Stimulated activated CD8-positive, alpha-beta memory T cell treated with anti-CD3 and anti-CD28 coated beads, Interleukin-15, amount 100 ng/mL, for 1 hour (primary cell): ENCODE data around the gene SMYD2.

Experiments
- DNase-seq: peaks from one replicate; pipeline ENCODE4 v3.0.0-alpha.2; 2020; ENCODE audit warnings: low read depth

Gene SMYD2

DNA sequence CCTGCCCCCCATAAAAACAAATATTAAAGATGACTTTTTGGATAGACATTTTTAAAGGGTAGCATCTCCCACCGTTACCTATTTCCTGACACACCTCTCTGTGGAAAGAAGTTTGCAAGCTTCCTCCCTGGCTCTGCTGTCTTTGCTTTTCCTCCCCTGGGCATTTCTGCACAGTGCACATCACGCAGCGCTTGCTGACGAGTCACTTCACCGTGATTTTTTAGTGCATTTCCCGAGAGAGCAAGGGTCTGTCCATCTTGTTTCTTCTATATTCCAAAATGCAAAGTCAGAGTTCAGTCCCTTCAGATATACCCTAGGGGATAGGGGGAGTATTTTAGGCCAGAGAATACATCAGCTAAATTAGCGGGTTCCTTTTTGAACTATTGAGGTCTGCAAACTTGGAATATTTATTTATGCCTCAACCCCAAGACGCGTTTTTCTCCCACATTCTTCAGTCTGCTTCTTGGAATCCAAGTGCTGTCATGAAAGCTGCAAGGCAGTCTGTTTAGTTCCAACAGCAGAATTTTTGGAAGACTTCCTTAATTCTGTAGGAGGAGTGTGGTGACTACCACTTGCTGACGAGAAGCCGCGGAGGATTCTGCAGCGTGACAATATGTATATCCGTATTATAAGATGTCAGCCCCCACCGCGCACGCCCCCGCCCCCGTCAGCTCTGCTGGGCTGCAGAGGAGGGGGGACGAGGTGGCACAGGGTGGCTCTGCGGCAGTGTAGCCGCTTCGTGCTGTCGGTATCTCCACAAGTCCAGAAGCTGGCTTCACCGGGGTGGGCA is 22.4 kb downstream of the SMYD2 start:
- DNase-seq = no peak

DNA sequence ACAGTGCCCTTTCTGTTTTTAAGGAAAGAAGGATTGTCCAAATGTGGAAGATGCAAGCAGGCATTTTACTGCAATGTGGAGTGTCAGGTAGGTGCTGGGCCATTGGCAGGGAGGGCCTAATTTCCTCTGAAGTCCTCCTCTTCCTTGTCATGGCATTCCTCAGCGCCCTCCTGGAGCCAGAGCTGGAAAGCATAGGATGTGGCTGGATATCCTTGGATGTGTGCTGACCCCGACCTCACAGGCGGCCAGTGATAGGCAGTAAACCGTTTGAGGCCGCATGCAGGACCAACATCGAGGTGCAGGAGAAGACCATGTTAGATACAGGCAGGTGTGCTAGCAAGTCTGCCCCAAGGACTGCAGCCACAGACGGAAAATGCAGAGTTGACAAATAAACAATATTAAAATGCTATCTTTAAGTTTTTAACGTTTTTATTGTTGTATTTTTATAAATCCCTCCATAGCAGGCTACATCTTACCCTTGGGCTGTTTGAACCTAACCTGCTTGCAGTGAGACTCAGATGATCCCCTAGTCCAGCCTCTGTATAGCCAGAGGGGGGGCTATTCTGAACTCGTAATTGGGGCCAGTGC is 24.3 kb downstream of the SMYD2 start:
- no peak for DNase-seq

DNA sequence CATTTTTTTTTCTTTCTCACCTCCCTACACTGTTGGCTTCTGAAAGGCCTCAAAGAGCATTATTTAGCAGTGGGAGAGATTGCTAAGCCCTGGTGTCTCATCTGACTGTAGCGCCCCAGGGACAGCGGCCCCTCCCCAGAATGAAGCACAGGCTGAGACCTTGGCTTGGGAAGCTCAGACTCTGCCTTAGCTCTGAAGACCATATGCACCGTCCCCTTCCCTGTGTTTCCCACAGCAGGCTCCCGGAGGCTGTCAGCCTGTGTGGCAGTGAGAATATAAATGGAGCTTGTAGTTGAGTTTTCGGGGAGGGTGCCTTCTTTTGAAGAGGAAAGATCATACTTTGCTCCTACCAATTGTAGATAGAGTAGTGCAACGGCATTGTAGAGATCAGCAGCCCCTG is 25.3 kb downstream of the SMYD2 start:
- DNase-seq = no peak

DNA sequence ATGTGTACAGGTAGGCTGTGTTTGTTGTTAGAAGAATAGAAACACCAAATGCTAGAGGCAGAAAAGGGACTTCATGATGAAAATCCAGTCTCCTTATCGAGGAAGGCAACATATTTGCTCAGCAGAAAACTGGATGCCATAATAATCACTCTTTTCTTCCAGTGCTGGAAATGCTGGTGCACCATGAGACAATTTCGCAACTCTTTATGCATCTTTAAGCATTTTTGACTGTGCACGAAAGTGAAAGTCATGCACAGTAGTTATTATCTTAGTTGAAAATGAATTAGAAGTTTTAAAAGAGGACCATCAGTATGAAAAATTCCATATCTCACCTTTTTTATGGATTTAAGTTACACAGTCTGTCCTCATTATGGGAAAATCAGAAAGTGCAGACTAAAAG is 29.1 kb downstream of the SMYD2 start:
- DNase-seq = no peak

DNA sequence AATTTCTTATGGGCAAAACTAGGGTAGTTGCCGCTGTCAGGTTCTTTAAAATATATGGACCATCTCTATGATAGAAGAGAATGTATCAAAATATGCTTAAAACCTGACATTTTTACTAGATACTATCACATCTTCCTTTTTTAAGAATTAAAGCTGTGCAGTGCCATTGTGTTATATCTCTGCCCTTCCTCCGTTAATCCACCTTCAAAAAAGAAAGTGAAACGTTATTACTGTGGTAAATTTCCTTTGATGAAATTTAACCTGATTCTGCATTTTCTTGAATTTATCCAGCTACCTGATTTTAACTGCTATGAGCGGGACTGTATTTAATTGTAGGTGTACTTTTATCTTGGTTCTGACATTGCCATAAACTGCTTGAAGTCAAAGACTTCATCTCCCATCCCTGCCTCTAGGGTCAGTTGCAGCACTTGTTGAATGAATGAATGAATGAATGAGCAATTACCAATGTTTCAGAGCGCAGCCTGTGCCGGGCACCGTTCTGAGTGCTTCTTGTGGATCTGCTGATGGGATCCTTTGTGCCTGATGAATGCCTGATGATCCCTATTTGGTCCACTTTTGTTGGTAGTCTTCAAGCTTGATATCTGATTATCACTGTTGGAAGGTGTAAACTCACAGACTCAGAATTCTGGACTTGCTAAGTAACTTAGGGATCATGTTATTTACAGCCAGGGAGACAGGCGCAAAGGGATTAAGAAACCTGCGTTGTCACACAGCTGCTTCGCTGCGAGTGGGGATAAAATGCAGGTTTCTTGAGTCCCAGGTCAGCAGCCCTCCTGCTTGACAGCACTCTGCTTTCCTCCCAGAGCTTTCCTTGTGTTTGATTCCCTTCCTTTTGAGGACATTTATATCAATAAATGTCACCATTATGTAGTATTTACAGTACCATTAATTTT is 30.1 kb downstream of the SMYD2 start:
- DNase-seq = no peak

DNA sequence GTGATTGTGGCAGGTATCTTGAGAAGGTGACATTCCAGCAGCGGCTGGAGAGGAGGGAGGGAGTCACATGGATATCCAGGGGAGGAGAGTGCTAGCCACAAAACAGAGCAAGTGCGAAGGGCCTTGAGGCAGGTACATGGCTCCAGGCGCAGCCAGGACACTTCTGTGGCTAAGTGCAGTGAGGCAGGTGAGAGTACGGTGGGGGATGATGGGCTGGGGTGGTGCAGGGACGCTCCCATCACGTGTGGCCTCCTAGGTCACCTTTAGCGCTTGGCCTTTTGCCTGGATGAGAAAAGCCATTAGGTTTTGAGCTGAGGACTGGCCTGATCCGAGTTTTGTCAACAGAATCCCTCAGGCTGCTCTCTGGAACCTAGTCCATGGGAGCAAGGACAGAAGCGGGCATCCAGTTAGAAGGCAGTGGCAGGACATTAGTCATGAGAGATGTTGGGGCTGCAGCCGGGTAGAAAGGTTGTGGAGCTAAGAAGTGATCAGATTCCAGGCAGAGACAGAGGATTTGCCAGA is 31.6 kb downstream of the SMYD2 start:
- no peak for DNase-seq

DNA sequence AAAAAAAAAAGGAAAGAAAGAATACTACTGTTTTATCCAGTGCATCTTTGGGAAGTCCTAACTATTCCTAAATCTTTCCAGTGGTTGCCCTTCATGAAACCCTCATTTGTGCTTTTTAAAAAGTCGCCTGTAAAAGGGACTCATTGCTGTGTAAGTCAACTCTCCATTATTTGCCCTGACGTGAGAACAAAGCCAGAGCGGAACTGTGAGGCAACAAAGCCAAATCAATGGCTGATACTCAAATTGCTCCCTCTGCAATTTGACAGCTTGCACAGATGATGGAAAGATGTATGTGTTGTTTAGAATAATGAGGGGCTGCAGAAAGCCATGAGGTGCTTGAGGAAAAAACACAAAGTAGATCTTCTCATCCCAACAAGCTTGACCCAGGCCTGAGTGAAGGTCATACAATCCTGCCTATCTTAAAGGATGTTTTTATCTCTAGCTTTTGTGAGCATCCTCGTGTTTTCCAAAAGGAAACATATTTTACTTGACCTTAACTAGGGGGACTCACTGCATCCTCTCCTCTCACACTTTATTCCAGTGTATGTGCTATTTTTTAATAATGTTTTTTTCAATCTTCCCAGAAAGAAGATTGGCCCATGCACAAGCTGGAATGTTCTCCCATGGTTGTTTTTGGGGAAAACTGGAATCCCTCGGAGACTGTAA is 33.4 kb downstream of the SMYD2 start:
- no peak for DNase-seq

DNA sequence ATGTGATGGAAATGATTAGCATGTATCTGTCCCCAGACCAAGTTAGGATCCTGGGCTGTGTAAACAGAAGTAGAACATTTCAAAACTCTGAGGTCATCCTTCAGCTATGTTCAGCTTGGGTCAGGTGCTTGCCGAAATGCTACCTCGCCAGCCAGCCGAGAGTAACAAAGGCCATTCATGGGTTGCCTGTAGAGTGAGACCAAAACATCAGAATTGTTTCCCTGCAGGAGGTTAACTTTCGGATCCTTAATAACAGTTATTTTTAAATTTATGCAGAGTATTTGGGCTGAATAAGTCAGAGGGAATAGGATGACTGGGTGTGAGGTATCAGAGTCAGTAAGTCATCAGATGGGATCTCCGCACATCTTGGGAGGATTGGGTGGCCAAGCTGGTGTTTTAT is 35.6 kb downstream of the SMYD2 start:
- DNase-seq = no peak

DNA sequence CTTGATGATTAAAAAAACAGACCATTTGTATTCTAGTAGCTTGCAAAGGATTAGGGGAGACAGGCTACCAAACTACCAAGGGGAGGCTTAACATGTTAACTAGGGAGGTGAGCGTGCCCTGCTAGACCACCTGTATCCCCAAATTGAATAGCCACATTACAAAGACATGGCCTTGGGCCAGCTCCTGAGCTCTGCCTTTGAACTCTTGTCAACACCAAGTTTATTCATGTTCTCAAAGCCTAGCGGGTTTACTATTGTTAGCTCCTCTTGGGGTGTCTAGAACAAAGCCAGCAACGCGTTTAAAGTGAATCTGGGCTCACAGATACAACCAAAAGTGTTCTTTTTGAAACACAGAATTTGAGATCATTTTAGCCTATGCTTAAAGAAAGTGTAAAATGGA is 36.3 kb downstream of the SMYD2 start:
- DNase-seq = no peak

DNA sequence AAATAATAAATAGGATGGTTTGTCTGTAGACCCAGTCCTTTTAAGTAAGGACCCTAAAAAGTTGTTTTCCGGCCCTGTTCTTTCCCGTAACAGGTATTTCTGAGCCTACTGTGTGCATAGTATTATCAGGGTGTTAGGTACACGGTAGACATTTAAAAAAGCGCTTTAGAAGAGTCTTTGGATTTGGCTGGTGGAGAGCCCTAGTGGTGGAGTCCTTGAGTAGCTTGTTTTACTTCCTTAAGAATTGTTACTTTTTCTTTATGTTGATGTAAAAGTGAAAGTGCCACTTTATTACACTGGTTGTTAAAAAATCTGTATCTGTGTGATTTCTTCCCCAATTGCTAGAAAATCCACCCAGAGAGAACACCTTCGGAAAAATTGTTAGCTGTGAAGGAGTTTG is 36.8 kb downstream of the SMYD2 start:
- no peak for DNase-seq

DNA sequence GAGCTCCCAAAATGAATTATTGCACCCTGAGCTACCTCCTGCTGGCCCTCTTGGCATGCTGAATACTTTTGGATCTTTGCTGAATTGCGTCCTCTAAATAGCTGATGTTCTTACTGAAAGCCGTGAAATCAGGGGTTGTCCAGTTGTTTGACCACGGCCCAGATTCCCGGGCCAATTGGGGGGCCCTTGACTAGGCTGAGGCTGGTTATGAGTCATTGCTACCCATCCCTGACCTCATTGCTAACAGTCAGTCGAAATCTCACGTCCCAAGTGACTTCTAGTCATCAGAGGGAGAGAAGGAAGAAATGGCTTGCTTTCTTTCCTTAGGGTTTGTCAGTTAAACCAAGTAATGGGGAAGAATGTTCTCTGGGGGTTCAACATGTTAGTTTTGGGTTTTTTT is 37.4 kb downstream of the SMYD2 start:
- no peak for DNase-seq

DNA sequence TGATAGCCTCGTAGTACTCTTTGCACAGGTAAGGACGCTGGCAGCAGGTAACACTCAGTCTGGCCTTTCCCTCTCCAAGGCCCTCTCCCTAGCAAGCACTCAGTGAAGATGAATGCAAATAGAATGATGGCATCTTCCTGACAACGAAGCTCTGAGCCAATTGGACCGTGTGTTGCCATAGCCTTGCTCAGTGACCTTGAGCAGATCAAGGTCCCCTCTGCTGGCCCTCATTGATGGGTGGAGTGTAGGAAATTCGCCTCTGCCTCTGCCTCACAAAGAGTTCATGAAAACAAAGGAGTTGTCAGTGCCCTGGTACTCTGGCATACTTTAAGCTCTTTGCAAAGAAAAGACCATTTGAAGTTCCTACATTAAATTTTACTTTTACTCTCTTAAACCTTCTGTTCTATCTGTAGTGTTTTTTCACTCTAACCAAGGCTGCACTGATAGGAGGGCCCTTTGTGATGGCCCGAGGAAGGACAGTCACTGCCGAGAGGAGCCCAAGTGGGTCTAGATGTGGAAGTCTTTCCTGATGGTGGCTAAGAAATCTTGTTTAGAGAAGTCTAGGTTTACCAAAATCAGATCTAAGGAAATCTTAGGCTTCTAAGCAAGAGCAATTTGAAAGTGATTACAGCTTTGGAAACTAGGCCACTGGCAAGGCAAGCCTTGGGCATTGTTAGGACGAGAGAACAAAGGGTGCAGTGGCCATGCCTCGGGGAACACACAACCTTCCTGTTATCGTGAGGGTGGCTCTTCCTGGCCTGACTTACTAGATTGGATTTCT is 38.2 kb downstream of the SMYD2 start:
- no peak for DNase-seq

DNA sequence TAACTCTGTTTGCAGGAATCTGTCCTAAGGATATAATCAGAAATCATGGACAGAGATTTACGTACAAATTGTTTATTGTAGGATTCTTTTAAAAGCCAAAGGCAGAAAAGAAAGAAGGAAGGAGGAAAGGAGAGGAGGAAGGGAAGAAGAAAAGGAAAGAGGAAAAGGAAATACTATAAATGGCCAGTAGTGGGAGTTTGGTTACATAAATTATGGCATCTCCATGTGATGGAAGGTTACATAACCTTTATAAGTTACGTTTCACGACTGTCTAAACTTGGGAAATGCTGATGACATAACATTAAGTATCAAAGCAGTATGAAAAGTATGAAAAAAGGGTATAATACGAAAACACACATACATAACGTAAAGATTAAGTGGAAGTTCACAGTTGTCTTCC is 39.0 kb downstream of the SMYD2 start:
- DNase-seq = no peak

DNA sequence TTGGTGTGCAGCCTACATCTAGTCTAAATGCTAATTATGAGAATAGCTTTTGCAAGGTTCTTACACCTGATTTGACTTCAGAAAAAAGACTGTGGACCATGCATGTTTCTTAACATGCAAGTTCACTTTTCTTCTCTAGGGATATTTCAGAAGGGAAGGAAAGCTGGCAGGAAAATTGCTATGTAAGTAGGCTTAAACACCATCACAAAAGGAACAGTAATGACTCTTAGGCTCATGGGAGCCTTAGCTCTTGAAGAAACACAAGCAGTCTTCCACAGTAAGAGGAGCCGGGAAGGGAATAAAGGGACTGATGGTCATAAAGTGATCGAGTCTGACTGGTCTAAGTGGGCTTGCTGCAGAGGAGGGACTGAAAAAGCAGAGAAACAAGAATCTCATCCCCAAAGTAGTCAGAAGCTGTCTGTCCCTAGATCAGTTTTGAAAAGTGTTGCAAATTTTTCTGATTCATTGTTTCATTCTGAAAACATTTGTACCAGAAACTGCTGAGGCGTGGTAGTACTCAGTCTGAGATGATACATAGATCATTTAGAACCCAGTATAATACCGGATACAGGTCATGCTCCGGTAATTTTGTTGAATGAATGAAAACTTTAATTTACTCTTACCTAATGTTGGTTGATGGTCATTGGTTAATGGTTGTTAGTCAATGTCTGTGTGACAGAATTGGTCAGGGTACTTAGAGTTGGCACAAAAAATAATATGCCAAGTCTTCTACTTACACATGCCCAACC is 40.9 kb downstream of the SMYD2 start:
- no peak for DNase-seq

DNA sequence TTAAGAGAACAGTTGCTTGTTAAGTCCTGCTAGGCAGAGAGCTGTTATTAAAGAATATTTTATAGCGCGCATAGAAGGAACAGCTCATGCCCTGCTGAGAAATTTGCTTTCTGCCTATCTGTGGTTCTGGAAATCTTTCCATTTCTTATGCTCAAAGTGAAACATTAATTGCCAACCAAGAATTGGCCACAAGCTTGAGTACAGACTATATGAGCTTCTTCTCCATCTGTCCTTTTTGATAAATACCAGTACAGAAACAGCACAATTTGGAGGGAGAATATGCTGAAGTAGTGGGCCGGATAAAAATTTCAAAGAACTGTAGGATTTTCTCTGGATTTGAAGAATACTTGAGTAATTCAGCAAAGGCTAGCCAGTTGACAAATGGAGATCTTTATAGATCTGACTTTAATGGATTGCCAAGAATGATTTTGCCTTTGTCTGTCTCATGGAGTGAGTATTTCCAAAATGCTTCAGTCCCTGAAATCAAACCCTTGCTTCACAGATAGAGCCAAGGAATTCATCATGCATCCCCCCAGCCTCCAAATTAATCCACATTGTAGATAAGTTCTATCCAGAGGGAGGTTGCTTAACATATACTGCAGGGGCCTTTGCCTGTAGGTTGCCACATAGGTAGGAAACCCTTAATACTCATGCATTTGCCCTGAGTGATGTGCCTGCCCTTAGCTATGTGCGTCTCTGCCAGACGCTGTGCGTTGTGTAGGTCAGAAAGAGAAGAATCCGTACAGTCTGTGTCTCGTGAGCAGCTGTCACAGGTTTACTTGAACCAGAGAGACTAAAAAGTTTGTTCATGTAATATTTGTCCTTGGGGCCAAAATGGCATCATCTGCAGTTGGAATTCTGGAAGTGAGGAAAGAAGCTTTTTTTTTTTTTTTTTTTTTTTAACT is 44.2 kb downstream of the SMYD2 start:
- DNase-seq = no peak

DNA sequence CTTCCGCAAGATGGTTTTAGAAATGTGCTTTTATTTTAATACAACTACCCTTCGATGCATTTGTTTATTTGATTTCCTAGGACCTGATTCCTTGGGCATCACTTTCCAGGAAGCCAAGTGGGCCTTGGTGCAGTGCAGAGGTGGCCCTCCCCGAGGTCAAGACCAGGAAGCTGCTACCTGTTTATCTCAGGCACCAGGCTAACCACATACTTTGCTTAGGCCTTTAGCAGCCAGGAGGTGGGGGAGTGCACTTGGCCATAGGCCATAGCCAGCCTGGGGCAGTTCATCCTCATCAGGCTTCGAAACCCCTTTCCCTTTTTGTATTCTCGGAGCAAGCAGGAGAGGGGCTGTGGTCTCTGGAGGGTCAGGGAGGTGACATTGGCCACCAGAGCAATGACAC is 45.4 kb downstream of the SMYD2 start:
- no peak for DNase-seq

DNA sequence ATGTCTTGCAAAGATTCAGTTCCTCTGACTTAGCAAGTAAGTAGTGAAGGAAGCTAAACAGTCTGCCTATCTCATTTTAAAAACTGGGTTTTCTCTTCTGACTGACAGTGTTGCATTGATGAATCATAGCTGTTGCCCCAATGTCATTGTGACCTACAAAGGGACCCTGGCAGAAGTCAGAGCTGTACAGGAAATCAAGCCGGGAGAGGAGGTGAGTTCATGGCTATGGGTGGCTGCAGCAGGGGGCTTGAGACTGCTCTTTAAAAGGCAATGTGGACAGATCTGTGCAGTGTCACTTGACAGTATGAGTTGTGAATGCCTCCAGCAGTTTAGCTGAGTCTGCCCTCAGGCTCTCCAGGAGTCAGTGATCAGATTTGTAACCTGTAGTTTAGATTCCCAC is 46.6 kb downstream of the SMYD2 start:
- DNase-seq = no peak

DNA sequence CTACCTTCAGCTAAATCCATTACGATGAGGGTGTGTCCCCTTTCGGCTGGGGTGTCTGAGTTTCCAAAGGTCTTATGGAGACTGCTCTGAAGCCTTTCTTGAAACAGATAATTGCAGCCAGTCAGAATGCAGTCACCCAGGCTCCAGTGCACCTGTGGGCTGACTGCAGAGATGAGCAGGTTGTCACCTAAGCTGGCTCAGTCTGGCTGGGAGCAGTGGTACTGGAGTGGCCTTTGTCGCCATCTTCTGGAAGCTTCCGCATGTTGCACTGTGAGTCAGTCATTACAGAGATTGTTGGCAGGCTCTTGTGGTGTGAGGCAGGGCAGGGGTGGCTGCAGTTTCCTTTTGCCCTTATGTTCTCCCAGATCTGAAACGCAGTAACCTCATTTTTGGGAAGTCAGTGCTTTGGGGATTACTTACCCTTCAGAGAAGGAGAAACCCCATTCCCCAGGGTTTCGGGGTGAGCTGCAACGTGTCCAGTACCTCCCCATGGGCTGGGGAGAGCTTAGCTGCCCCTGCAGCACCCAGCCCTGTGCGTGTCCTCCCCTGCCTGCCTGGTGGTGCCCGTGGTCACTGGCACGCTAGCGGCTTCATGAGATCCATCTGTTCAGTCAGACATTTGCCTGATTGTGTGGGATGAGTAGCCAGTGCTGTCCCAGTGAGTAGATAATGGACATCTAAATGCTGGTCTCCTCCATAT is 48.0 kb downstream of the SMYD2 start:
- peak; percentile 63 for DNase-seq
